Measurements from ENCODE around the gene FN3KRP.

DNA sequence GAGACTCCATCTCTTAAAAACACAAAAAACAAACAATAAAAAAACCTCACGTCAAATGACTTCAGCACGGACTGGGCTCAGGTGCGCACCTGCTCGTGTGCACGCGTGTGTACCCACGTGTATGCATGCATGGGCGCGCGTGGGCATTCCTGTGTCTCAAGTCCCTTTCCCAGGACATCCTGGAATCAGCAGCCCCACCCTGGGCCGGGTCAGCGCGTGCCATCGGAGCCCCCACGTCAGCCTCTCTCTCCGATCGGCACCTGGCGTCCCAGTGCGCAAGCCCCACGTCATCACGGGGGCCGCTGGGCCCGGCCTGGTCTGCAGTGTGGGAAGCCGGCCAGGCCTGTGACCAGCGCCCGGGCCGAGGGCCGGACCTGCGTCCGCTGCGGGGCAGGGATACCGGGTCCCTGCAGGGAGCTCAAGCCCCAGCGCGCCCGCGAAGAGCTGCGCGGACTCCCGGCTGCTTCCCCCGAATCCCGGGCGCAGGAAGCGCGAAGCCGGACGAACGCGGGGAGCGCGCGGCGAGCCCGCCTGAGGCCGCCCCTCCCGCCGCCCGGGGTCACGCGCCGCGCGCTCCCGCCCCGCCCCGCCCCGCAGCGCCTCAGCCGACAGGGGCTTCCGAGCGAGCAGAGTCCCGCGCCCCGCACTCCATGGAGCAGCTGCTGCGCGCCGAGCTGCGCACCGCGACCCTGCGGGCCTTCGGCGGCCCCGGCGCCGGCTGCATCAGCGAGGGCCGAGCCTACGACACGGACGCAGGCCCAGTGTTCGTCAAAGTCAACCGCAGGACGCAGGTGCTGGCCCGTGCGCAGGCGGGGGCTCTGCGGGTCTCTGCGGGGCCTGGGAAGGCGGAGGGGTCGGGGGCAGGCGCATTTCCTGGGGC lies 18.7 kb downstream of the FN3KRP start, which contains the start of gene FN3K:
- TF ChIP-seq JUND (IDR thresholded peaks at IDR 0.05; ENCODE audit: low read depth, low read length) (no peak), POLR2AphosphoS5 (IDR thresholded peaks at IDR 0.05; ENCODE audit: low read length) (no peak), RCOR1 (conservative IDR thresholded peaks at IDR 0.05; ENCODE audit: low read depth, low read length) (no peak), GABPA (IDR thresholded peaks at IDR 0.05; ENCODE audit: low read depth) (no peak), RB1 (IDR thresholded peaks at IDR 0.05; ENCODE audit: borderline replicate concordance) (no peak), ZNF24 (IDR thresholded peaks at IDR 0.05) (no peak), POLR2A (IDR thresholded peaks at IDR 0.05; ENCODE audit: low read depth, low read length) (no peak), CBFB (IDR thresholded peaks at IDR 0.05; ENCODE audit: low read depth) (no peak), RFX5 (IDR thresholded peaks at IDR 0.05; ENCODE audit: low read depth, low read length) (no peak)
- TF ChIP-seq, protein P1, sequence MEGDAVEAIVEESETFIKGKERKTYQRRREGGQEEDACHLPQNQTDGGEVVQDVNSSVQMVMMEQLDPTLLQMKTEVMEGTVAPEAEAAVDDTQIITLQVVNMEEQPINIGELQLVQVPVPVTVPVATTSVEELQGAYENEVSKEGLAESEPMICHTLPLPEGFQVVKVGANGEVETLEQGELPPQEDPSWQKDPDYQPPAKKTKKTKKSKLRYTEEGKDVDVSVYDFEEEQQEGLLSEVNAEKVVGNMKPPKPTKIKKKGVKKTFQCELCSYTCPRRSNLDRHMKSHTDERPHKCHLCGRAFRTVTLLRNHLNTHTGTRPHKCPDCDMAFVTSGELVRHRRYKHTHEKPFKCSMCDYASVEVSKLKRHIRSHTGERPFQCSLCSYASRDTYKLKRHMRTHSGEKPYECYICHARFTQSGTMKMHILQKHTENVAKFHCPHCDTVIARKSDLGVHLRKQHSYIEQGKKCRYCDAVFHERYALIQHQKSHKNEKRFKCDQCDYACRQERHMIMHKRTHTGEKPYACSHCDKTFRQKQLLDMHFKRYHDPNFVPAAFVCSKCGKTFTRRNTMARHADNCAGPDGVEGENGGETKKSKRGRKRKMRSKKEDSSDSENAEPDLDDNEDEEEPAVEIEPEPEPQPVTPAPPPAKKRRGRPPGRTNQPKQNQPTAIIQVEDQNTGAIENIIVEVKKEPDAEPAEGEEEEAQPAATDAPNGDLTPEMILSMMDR (IDR thresholded peaks at IDR 0.05 in 2 of 3, conservative IDR thresholded peaks at IDR 0.05 in 1 of 3; ENCODE audit: control insufficient read depth in 2 of 3, extremely low read depth in 1 of 3, insufficient read depth in 1 of 3, low read depth in 3 of 3, low read length in 3 of 3), result no peak
- TF ChIP-seq, protein P2, sequence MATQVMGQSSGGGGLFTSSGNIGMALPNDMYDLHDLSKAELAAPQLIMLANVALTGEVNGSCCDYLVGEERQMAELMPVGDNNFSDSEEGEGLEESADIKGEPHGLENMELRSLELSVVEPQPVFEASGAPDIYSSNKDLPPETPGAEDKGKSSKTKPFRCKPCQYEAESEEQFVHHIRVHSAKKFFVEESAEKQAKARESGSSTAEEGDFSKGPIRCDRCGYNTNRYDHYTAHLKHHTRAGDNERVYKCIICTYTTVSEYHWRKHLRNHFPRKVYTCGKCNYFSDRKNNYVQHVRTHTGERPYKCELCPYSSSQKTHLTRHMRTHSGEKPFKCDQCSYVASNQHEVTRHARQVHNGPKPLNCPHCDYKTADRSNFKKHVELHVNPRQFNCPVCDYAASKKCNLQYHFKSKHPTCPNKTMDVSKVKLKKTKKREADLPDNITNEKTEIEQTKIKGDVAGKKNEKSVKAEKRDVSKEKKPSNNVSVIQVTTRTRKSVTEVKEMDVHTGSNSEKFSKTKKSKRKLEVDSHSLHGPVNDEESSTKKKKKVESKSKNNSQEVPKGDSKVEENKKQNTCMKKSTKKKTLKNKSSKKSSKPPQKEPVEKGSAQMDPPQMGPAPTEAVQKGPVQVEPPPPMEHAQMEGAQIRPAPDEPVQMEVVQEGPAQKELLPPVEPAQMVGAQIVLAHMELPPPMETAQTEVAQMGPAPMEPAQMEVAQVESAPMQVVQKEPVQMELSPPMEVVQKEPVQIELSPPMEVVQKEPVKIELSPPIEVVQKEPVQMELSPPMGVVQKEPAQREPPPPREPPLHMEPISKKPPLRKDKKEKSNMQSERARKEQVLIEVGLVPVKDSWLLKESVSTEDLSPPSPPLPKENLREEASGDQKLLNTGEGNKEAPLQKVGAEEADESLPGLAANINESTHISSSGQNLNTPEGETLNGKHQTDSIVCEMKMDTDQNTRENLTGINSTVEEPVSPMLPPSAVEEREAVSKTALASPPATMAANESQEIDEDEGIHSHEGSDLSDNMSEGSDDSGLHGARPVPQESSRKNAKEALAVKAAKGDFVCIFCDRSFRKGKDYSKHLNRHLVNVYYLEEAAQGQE (IDR thresholded peaks at IDR 0.05; ENCODE audit: low read depth, low read length), result no peak

Data from GM12878 (cell line).